ENCODE measurements around the gene BRD4. TPM values are rescaled to one million over a fixed set of nuclear protein-coding genes. Genes with fewer than 3 reads are reported as not detected.

BRD4 gene
- total RNA-seq = 9.2 and 9.8 TPM in 2 replicates

GRCh38 chr19:15332311-15332996, at the start of gene BRD4:
Gene BRD4, minus strand, starts transcription at chr19:15332539. Its CDS starts 59,440 bp downstream, at chr19:15273099.

GRCh38 chr19:15379083-15379998, 47.0 kb upstream of the BRD4 start, which contains the start of gene AKAP8:
Gene AKAP8, minus strand, starts transcription at chr19:15379787. Its CDS starts 56 bp downstream, at chr19:15379731.

GRCh38 chr19:15200553-15201364, 131.6 kb downstream of the BRD4 start, which contains the start of gene NOTCH3:
Gene NOTCH3, minus strand, starts transcription at chr19:15200995. Its CDS starts 90 bp downstream, at chr19:15200905.

Other genes starting within 250 kb of the BRD4 start
- gene SYDE1, start 225.1 kb downstream of the BRD4 start, total RNA-seq = 10.9 and 15.5 TPM in 2 replicates
- gene NOTCH3, start 131.5 kb downstream of the BRD4 start, total RNA-seq = 0.52 and 5.2 TPM in 2 replicates
- gene EPHX3, start 100.1 kb downstream of the BRD4 start, total RNA-seq = 0.09 and 0.11 TPM in 2 replicates
- 15.6 and 18.5 TPM in 2 replicates for gene AKAP8, start 47.2 kb upstream of the BRD4 start, total RNA-seq
- gene AKAP8L, start 86.4 kb upstream of the BRD4 start, total RNA-seq = 43.7 and 51.1 TPM in 2 replicates
- 3.9 and 4.6 TPM in 2 replicates for gene WIZ, start 117.4 kb upstream of the BRD4 start, total RNA-seq
- gene RASAL3, start 132.0 kb upstream of the BRD4 start, total RNA-seq = 11.8 and 18.0 TPM in 2 replicates
- not detected in 2 replicates for gene PGLYRP2, start 147.0 kb upstream of the BRD4 start, total RNA-seq
- gene CYP4F22, start 176.0 kb upstream of the BRD4 start, total RNA-seq = not detected in 2 replicates

Data from dermis lymphatic vessel endothelial cell (primary cell).